ENCODE results near the gene RMND1.

Gene RMND1

DNA sequence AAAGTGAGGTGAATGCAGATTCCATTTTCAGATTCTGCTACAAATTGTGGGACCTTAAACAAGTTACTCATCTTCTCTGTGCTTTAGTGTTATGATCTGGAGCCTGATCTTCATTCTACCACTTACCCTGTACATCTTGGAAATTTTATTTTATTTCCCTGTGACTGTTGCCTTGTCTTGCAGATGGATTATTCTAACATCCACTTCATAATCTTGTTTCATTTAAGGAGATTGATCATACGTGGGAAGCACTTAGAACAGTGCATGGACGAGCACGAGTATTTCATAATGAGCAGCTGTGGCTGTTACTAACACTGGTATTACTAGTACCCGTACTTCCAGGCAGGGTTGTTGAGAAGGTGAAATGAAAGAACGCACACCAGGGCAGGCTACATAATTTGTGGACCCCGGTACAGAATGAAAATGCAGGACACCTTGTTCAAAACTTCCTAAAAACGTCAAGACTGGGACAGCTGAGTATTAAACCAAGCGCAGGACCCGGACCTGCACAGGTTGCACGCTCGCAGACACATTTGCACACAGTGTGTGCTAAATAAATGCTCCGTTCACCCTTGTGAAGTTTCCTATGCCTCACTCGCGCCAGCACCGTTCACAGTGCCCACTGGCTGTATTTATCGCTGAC is 41.4 kb upstream of the RMND1 start:
- Histone ChIP-seq H3K27me3 (ENCODE audit: insufficient read depth, poor library complexity, severe bottlenecking) (no peaks in the 10 kb centered on the region), H3K9me3 (ENCODE audit: severe bottlenecking) (no peaks in the 10 kb centered on the region), H3K4me3 (ENCODE audit: severe bottlenecking) (peak overlapping the region; percentile 44), H3K36me3 (ENCODE audit: low read depth) (no peaks in the 10 kb centered on the region), H3K4me1 (ENCODE audit: insufficient read depth, poor library complexity, severe bottlenecking) (no peaks in the 10 kb centered on the region), H3K27ac (ENCODE audit: poor library complexity, severe bottlenecking) (no peak overlapping the region)
- no peak for TF ChIP-seq CTCF (IDR thresholded peaks at IDR 0.05; ENCODE audit: poor library complexity, severe bottlenecking)
- DNase-seq (ENCODE audit: low spot score), result no peak
- peak; percentile 67 for ATAC-seq (ENCODE audit: low read depth)

GRCh38 chr6:151490996-151491395 is 39.1 kb upstream of the RMND1 start:
- no peak overlapping the region for H3K4me3 ChIP-seq (ENCODE audit: severe bottlenecking)
- no peaks in the 10 kb centered on the region for H3K4me1 ChIP-seq (ENCODE audit: insufficient read depth, poor library complexity, severe bottlenecking)
- H3K27ac ChIP-seq (ENCODE audit: poor library complexity, severe bottlenecking), result no peak overlapping the region
- no peaks in the 10 kb centered on the region for H3K9me3 ChIP-seq (ENCODE audit: severe bottlenecking)
- DNase-seq (ENCODE audit: low spot score), result no peak
- TF ChIP-seq CTCF (IDR thresholded peaks at IDR 0.05; ENCODE audit: poor library complexity, severe bottlenecking), result no peak
- no peak for ATAC-seq (ENCODE audit: low read depth)
- H3K36me3 ChIP-seq (ENCODE audit: low read depth), result no peaks in the 10 kb centered on the region
- no peaks in the 10 kb centered on the region for H3K27me3 ChIP-seq (ENCODE audit: insufficient read depth, poor library complexity, severe bottlenecking)

- Histone ChIP-seq H3K36me3 (ENCODE audit: low read depth) (no peaks in the 10 kb centered on the region), H3K4me1 (ENCODE audit: insufficient read depth, poor library complexity, severe bottlenecking) (no peaks in the 10 kb centered on the region), H3K9me3 (ENCODE audit: severe bottlenecking) (no peaks in the 10 kb centered on the region), H3K27ac (ENCODE audit: poor library complexity, severe bottlenecking) (no peak overlapping the region), H3K4me3 (ENCODE audit: severe bottlenecking) (no peak overlapping the region), H3K27me3 (ENCODE audit: insufficient read depth, poor library complexity, severe bottlenecking) (no peaks in the 10 kb centered on the region)
- no peak for DNase-seq (ENCODE audit: low spot score)
- no peak for ATAC-seq (ENCODE audit: low read depth)
- no peak for TF ChIP-seq CTCF (IDR thresholded peaks at IDR 0.05; ENCODE audit: poor library complexity, severe bottlenecking)
These were observed 36.3 kb upstream of the RMND1 start for GRCh38 chr6:151488226-151488625.

GRCh38 chr6:151483994-151484393 is 32.1 kb upstream of the RMND1 start:
- ATAC-seq (ENCODE audit: low read depth) (no peak), DNase-seq (ENCODE audit: low spot score) (no peak)
- Histone ChIP-seq H3K27ac (ENCODE audit: poor library complexity, severe bottlenecking) (no peak overlapping the region), H3K9me3 (ENCODE audit: severe bottlenecking) (no peaks in the 10 kb centered on the region), H3K4me3 (ENCODE audit: severe bottlenecking) (no peak overlapping the region), H3K4me1 (ENCODE audit: insufficient read depth, poor library complexity, severe bottlenecking) (peaks cover 4% of the 10 kb centered on the region), H3K36me3 (ENCODE audit: low read depth) (no peaks in the 10 kb centered on the region), H3K27me3 (ENCODE audit: insufficient read depth, poor library complexity, severe bottlenecking) (no peaks in the 10 kb centered on the region)
- no peak for TF ChIP-seq CTCF (IDR thresholded peaks at IDR 0.05; ENCODE audit: poor library complexity, severe bottlenecking)

DNA sequence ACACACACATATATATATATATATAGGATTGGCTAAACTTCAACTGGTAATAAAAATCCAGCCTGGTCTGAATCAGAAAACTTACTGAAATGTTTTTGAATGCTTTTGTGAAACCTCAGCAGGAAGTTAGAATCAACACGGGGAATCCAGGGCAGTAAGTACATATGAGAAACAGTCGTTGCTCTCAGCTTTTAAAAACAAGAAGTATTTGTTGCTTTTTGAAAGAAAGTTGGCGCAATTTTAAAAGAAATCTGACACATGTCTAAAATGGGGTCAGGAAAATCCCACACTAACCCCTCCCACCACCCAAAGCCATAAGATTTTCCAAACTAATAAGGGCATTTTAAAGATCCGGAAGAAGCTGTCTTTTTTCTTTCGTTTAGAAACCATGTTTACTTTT is 30.4 kb upstream of the RMND1 start:
- Histone ChIP-seq H3K9me3 (ENCODE audit: severe bottlenecking) (no peaks in the 10 kb centered on the region), H3K4me3 (ENCODE audit: severe bottlenecking) (no peak overlapping the region), H3K27me3 (ENCODE audit: insufficient read depth, poor library complexity, severe bottlenecking) (no peaks in the 10 kb centered on the region), H3K36me3 (ENCODE audit: low read depth) (no peaks in the 10 kb centered on the region), H3K4me1 (ENCODE audit: insufficient read depth, poor library complexity, severe bottlenecking) (peaks cover 4% of the 10 kb centered on the region), H3K27ac (ENCODE audit: poor library complexity, severe bottlenecking) (no peak overlapping the region)
- TF ChIP-seq CTCF (IDR thresholded peaks at IDR 0.05; ENCODE audit: poor library complexity, severe bottlenecking), result no peak
- DNase-seq (ENCODE audit: low spot score) (no peak), ATAC-seq (ENCODE audit: low read depth) (no peak)

Measured in RWPE2 (cell line).